ENCODE measurements around the gene OSBPL9.

GRCh38 chr1:51690285-51690961 lies 73.5 kb downstream of the OSBPL9 start:
- TF ChIP-seq EZH2 (IDR thresholded peaks at IDR 0.05; ENCODE audit: low read depth, unreplicated experiment) (no peak), NANOG (IDR thresholded peaks at IDR 0.05; ENCODE audit: borderline replicate concordance) (no peak), POLR2AphosphoS5 (IDR thresholded peaks at IDR 0.05; ENCODE audit: low read depth) (no peak), STAT1 (IDR thresholded peaks at IDR 0.05; ENCODE audit: unreplicated experiment) (no peak), REST (IDR thresholded peaks at IDR 0.05; ENCODE audit: unreplicated experiment) (no peak), EZH2phosphoT487 (IDR thresholded peaks at IDR 0.05; ENCODE audit: unreplicated experiment) (no peak), CREB1 (CRISPR knock-in tag; IDR thresholded peaks at IDR 0.05; ENCODE audit: low read depth) (no peak), ZNF114 (CRISPR knock-in tag; IDR thresholded peaks at IDR 0.05) (no peak), JUNB (IDR thresholded peaks at IDR 0.05; ENCODE audit: unreplicated experiment) (no peak)
- TF ChIP-seq, protein P1, sequence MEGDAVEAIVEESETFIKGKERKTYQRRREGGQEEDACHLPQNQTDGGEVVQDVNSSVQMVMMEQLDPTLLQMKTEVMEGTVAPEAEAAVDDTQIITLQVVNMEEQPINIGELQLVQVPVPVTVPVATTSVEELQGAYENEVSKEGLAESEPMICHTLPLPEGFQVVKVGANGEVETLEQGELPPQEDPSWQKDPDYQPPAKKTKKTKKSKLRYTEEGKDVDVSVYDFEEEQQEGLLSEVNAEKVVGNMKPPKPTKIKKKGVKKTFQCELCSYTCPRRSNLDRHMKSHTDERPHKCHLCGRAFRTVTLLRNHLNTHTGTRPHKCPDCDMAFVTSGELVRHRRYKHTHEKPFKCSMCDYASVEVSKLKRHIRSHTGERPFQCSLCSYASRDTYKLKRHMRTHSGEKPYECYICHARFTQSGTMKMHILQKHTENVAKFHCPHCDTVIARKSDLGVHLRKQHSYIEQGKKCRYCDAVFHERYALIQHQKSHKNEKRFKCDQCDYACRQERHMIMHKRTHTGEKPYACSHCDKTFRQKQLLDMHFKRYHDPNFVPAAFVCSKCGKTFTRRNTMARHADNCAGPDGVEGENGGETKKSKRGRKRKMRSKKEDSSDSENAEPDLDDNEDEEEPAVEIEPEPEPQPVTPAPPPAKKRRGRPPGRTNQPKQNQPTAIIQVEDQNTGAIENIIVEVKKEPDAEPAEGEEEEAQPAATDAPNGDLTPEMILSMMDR (conservative IDR thresholded peaks at IDR 0.05; ENCODE audit: low read depth in 2 of 2): no peak
- TF ChIP-seq, protein P2, sequence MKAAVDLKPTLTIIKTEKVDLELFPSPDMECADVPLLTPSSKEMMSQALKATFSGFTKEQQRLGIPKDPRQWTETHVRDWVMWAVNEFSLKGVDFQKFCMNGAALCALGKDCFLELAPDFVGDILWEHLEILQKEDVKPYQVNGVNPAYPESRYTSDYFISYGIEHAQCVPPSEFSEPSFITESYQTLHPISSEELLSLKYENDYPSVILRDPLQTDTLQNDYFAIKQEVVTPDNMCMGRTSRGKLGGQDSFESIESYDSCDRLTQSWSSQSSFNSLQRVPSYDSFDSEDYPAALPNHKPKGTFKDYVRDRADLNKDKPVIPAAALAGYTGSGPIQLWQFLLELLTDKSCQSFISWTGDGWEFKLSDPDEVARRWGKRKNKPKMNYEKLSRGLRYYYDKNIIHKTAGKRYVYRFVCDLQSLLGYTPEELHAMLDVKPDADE (IDR thresholded peaks at IDR 0.05): no peak
